Testis (tissue), 3 donors: ENCODE results near the gene MYLK. TPM values are rescaled to one million over a fixed set of nuclear protein-coding genes. Genes with fewer than 3 reads are reported as not detected.

ENCODE experiments used
- DNase-seq: peaks from one replicate; pipeline ENCODE4 v3.0.0-alpha.2; 2019
- H3K27ac ChIP-seq, 2 donors: fragments of 200-600 bp; sonication (generic); one replicate each; pipeline ENCODE4 v1.5.1; 2019
- H3K27me3 ChIP-seq: fragments of 200-600 bp; sonication (generic); one replicate; pipeline ENCODE4 v1.5.1; 2019
- H3K36me3 ChIP-seq: fragments of 200-600 bp; sonication (generic); one replicate; pipeline ENCODE4 v1.5.1; 2017; ENCODE audit warnings: low read depth; ENCODE audit errors: missing control alignments
- H3K4me1 ChIP-seq: fragments of 200-600 bp; sonication (generic); one replicate; pipeline ENCODE4 v1.5.1; 2019
- H3K4me3 ChIP-seq, 2 donors: fragments of 200-600 bp; sonication (generic); one replicate each; pipeline ENCODE4 v1.5.1; 2017 to 2019
- H3K9me3 ChIP-seq: fragments of 200-600 bp; sonication (generic); one replicate; pipeline ENCODE4 v1.5.1; 2017
- CTCF ChIP-seq, 3 experiments: fragments of 450-650 bp in 2 of 3; fragments of 200-600 bp in 1 of 3; sonication (generic) in 1 of 3; IDR thresholded peaks; one replicate each; pipeline ENCODE4 v1.5.1; 2016 to 2019; ENCODE audit warnings: antibody characterized with exemption in 3 of 3, mild to moderate bottlenecking in 2 of 3, moderate library complexity in 1 of 3
- POLR2A ChIP-seq: fragments of 450-650 bp; IDR thresholded peaks from one replicate; pipeline ENCODE4 v1.6.1; 2017; ENCODE audit warnings: antibody characterized with exemption, mild to moderate bottlenecking, moderate library complexity
- WGBS, 2 donors: methylation state at CpG; one replicate each; pipeline ENCODE4 v1.1.5; 2018; 5-methylcytosine and 5-hydroxymethylcytosine counted together
- intact Hi-C: fragments of 100-400 bp; cut with DNase I; formaldehyde crosslinking; loops from one replicate; pipeline ENCODE4 v1.15.1; 2023; ENCODE audit warnings: low total_unique reads
- polyA plus RNA-seq: library from polyadenylated mRNA; stranded (reverse); fragments of 350-450 nt; fragmentation: Illumina TruSeq; extraction: RNeasy Lipid Tissue Mini Kit (QIAGEN cat#74804); gene quantifications from one replicate; pipeline ENCODE4 v1.2.3, GENCODE V29; 2014; ENCODE audit warnings: low read depth, low replicate concordance; ENCODE audit not compliant: insufficient read depth
- total RNA-seq, 2 donors: library from RNA; depleted of rRNA; stranded (reverse); fragments of >200 nt; gene quantifications; one replicate each; pipeline ENCODE4 v1.2.3, GENCODE V29; 2016

MYLK gene
- total and polyA plus RNA-seq, 3 donors from 2014 or later = 130 to 168 (median 151) TPM

- no peaks in the 10 kb centered on the region for H3K9me3 ChIP-seq
- no peak overlapping the region for H3K4me3 ChIP-seq
- intact Hi-C loops = no loop called here
- no peaks in the 10 kb centered on the region for H3K36me3 ChIP-seq
- H3K27me3 ChIP-seq = no peaks in the 10 kb centered on the region
- TF ChIP-seq POLR2A = no peak
- WGBS, 2 donors = 92 to 94% methylated on average over 9 of the region's 9 CpGs
- H3K27ac ChIP-seq = no peak overlapping the region
- H3K4me1 ChIP-seq = no peaks in the 10 kb centered on the region
- DNase-seq = no peak
Observed at GRCh38 chr3:123790254-123791072, 93.7 kb downstream of the MYLK start.

- intact Hi-C loops = no loop called here
- Histone ChIP-seq H3K4me3 (no peak overlapping the region), H3K27ac (no peak overlapping the region), H3K36me3 (no peaks in the 10 kb centered on the region), H3K9me3 (no peaks in the 10 kb centered on the region), H3K27me3 (no peaks in the 10 kb centered on the region), H3K4me1 (no peaks in the 10 kb centered on the region)
- no peak for TF ChIP-seq POLR2A
- TF ChIP-seq CTCF (IDR thresholded peaks at IDR 0.05) = no peak
- WGBS, 2 donors = 90 to 96% methylated on average over 5 of the region's 5 CpGs
- DNase-seq = no peak
Observed at GRCh38 chr3:123789760-123790159, 94.4 kb downstream of the MYLK start.

GRCh38 chr3:123789160-123789559, 95.0 kb downstream of the MYLK start:
- no peak for DNase-seq
- intact Hi-C loops = no loop called here
- TF ChIP-seq POLR2A (no peak), CTCF (IDR thresholded peaks at IDR 0.05) (no peak)
- no peak overlapping the region for H3K27ac ChIP-seq
- H3K9me3 ChIP-seq = no peaks in the 10 kb centered on the region
- WGBS, 2 donors = 90 to 94% methylated on average over 9 of the region's 9 CpGs
- no peaks in the 10 kb centered on the region for H3K27me3 ChIP-seq
- H3K36me3 ChIP-seq = no peaks in the 10 kb centered on the region
- H3K4me1 ChIP-seq = no peaks in the 10 kb centered on the region
- no peak overlapping the region for H3K4me3 ChIP-seq

GRCh38 chr3:123788710-123789109, 95.4 kb downstream of the MYLK start:
- DNase-seq = no peak
- H3K27ac ChIP-seq = no peak overlapping the region
- TF ChIP-seq CTCF (IDR thresholded peaks at IDR 0.05) (no peak), POLR2A (no peak)
- no peaks in the 10 kb centered on the region for H3K4me1 ChIP-seq
- no peaks in the 10 kb centered on the region for H3K27me3 ChIP-seq
- WGBS, 2 donors = 81 to 89% methylated on average over 2 of the region's 2 CpGs
- intact Hi-C loops = no loop called here
- H3K36me3 ChIP-seq = no peaks in the 10 kb centered on the region
- no peaks in the 10 kb centered on the region for H3K9me3 ChIP-seq
- no peak overlapping the region for H3K4me3 ChIP-seq

GRCh38 chr3:123787133-123787532, 97.0 kb downstream of the MYLK start:
- H3K27ac ChIP-seq = no peak overlapping the region
- no peaks in the 10 kb centered on the region for H3K36me3 ChIP-seq
- intact Hi-C loops = no loop called here
- DNase-seq = no peak
- H3K9me3 ChIP-seq = no peaks in the 10 kb centered on the region
- no peaks in the 10 kb centered on the region for H3K4me1 ChIP-seq
- TF ChIP-seq POLR2A (no peak), CTCF (IDR thresholded peaks at IDR 0.05) (no peak)
- no peak overlapping the region for H3K4me3 ChIP-seq
- 86 to 92% methylated on average over 5 of the region's 5 CpGs for WGBS, 2 donors
- H3K27me3 ChIP-seq = no peaks in the 10 kb centered on the region
